GDM1 (cell line): ENCODE data around the gene PPP2R2D.
"Not testable (repeated sequence)": the region's sequence is repeated elsewhere in the genome, so short reads cannot be mapped to it uniquely, and the experiment has no call there.

Experiments used
- DNase-seq: peaks from one replicate; lab custom pipeline; 2025; lab: John Stamatoyannopoulos, UW

PPP2R2D gene

GRCh38 chr10:131977323-131978096, 76.7 kb downstream of the PPP2R2D start:
- no peak for DNase-seq

DNA sequence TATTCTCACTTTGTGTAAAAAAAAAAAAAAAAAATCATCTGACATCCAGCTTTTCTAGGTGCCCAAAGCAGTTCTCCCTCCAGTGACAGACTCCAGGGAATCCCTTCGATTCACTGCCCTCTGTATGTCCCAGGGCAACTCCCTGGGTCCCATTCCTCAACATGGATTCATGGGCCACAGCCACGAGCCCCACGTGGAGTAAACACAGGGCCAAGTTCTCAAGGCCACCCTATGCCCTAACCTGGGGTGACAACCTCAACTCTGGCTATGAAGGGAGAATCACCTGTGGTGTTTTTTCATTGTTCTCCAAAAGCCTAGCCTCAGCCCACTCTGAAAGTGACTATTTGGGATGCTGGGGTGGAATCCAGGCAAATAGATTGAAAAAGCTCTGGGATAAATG, 77.6 kb downstream of the PPP2R2D start:
- DNase-seq, result no peak

DNA sequence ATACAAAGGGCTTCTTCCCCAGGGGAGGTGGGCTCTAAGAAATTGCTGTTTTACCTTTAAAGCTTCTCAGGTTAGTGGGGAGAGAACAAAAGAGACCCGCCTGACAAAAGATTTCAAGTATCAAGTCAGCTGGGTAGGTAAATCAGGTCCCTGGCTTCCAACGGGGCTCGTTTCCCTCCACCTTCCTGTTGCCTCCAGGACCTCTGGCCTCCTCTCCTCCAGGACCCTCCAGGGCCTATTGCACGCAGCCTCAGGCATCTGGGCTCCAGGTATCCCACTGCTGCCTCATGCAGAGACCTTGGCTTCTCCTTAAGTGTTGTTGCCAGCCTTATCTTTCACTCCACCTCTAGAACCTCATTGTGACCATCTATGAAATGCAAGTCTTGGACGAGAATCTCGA, 78.0 kb downstream of the PPP2R2D start:
- DNase-seq, result no peak

- no peak for DNase-seq
Observed at GRCh38 chr10:131979336-131979735, 78.5 kb downstream of the PPP2R2D start.

GRCh38 chr10:131979821-131980270, 79.0 kb downstream of the PPP2R2D start:
- no peak for DNase-seq

- no peak for DNase-seq
Observed at GRCh38 chr10:131980321-131980720, 79.5 kb downstream of the PPP2R2D start.

- no peak for DNase-seq
Observed at GRCh38 chr10:131980761-131981428, 80.1 kb downstream of the PPP2R2D start.

GRCh38 chr10:131981429-131982184, 80.8 kb downstream of the PPP2R2D start, which contains the start of gene BNIP3:
TSS of gene BNIP3 (minus strand) at chr10:131981923. CDS start at chr10:131981806, 117 bp downstream.
- peak; percentile 94 for DNase-seq

DNA sequence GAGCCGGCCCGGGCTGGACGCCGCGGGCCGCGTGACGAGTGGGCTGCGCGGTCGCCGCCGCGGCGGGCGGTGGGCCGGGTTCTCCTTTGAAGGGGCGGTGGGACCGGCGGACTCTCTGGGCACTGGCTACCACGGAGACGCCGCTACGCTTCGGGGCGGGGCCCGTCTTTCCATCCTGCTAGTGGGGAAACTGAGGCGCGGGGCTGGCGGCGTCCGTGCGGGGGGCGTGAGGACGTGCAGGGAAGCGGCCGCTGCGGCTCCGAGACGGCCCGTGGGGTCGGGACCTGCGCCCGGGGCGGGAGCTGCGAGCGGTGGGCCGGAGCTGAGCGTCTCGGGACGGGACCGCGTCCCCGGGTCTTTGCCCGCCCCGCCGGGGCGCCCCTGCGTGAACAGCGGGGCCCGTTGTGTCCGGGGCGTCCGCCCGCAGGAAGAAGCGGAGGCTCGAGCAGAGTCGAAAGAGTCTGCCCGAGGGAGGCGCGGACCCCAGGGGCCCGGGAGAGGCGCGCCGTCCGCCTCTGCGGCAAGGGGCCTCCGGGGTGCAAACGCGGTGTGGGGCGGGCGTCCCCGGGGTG, 81.5 kb downstream of the PPP2R2D start:
- no peak for DNase-seq

DNA sequence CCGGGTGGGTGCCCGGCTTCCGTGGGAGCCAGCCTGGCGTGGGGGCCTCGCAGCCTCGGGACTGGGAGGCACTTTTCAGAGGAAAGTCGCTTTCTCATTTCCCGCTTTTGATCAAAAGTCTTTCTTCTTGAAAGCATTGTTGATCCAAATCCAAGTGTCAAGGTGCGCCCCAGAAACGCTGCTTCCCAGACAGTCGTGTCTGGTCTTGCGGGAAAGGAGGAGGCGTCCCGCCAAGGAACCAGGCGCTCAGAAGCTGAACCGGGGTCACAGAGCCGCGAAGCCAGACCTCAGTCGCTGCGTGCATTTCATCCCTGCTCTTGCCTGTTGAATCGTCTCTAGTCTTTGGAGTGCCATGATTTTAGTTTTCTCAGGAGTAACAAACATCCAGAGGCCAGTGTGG, 82.0 kb downstream of the PPP2R2D start:
- no peak for DNase-seq

DNA sequence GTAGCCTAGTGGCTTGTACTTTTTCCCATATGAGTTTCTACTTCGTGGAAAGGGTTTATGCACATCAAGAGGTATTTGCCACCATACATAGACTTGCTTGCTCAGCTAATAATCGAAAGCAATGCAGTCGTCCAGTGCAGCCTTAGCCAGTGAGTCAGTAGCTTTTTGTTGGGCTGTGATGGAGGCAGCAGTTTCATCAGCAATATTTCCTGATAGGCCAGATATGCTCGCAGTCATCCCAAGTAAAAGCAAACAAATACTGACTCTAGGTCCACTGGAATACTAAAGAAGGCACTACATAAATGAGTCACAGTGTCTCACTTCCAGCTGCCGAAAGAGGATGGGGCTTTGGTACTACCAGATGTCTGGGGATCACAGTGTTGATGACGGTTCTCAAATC, 83.0 kb downstream of the PPP2R2D start:
- no peak for DNase-seq

DNA sequence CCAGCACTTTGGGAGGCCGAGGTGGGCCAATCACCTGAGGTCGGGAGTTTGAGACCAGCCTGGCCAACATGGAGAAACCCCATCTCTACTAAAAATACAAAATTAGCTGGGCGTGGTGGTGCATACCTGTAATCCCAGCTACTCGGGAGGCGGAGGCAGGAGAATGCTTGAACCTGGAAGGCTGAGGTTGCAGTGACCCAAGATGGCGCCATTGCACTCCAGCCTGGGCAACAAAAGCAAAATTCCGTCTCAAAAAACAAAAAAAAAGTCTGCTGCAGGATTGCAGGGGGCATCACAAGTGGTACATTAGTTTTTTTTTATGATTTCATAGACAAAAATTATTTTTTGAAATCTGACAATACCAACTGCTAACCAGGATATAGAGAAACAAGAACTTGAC, 86.0 kb downstream of the PPP2R2D start:
- not testable (repeated sequence) for DNase-seq

GRCh38 chr10:131987301-131987700, 86.5 kb downstream of the PPP2R2D start:
- not testable (repeated sequence) for DNase-seq

DNA sequence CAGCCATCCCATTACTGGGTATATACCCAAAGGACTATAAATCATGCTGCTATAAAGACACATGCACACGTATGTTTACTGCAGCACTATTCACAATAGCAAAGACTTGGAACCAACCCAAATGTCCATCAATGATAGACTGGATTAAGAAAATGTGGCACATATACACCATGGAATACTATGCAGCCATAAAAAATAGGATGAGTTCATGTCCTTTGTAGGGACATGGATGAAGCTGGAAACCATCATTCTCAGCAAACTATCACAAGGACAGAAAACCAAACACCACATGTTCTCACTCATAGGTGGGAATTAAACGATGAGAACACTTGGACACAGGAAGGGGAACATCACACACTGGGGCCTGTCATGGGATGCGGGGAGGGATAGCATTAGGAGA, 87.0 kb downstream of the PPP2R2D start:
- DNase-seq, result not testable (repeated sequence)

DNA sequence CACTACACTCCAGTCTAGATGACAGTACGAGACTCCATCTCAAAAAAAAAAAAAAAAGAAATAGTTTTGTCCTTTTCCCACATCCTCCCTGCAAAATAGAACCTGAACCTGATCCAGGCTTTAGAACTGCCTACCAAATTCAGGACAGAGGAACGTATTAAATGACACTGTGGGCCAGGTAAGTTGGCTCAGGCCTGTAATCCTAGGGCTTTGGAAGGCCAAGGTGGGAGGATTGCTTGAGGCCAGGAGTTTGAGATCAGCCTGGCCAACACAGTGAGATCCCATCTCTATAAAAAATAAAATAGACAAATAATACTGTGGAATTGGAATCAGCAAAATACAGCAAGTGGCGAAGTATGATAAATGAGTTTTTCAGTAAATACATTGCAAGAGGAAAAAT, 90.9 kb downstream of the PPP2R2D start:
- DNase-seq, result no peak

GRCh38 chr10:131993275-131993674, 92.5 kb downstream of the PPP2R2D start:
- no peak for DNase-seq

DNA sequence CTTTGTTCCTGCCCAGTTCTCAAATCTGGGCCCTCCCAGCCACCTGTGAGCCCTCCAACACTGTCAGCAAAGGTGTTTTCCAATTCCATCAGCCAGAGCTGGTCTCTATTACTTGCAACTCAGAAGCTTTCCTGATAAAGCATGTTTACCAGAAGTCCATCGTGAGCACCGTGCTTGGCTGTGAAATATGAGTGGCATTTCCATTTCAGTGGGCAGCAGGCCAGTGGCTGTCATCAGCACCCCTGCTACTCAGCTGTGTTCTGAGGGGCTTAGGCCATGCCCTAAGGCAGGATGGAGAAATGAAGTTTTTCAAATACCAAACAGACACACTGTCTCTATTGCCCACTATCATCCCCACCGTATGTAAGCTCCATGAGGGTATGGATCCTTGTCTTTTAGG, 93.6 kb downstream of the PPP2R2D start:
- no peak for DNase-seq

DNA sequence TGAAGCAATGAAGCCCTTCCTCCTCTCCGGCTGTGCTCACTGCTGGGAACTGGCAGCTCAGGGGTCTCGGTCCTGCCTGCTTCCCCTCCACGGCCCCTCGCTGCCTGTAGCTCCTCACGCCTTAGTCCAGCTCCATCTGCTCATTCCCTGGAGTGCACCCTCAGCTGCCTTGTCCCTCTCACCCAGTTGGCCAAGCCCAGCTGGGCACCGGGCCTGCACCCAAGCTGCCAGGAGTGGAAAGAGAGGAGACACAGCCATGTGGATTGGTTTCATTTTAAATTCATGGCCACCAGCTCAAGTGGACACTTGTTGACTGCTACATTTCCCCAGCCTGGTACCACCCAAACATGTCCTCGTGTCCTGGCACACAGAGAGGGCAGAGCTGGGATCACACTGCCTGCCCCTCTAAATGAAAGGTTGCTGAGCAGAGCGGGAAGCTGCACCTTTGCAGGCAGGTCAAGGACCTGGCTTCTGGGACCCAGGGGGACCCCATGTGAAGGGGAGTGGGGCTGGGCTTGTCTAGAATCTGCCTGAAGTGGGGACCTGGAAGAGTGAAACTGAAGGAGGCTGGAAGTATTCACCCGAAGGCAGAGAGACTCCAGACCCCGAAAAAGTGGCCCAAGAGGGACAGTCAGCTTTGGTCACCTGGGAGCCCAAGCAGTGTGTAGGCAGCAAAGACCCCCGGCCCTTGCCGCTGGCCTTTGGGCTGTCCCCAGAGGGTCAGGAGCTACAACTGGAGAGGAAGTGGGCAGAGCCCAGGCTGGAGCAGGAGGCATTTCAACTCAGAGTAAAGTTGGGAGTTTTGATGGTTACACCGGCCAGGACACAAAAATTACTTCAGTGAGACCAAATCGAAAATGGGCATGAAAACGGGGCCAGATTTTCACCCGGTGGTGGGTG, 95.9 kb downstream of the PPP2R2D start:
- DNase-seq, result no peak

GRCh38 chr10:131997366-131998049, 96.7 kb downstream of the PPP2R2D start:
- no peak for DNase-seq

- no peak for DNase-seq
Observed at GRCh38 chr10:131998050-131998844, 97.4 kb downstream of the PPP2R2D start.
